K562 (cell line): ENCODE data around the gene ASCL2. TPM values are rescaled to one million over a fixed set of nuclear protein-coding genes. Genes with fewer than 3 reads are reported as not detected.

ENCODE experiments used
- ATAC-seq: fragments of 200-7000 bp; cut with Tn5 transposase; 3 replicates; pipeline ENCODE4 v1.9.1; 2020; ENCODE audit warnings: moderate library complexity
- BruUV-seq: library from RNA; stranded (reverse); fragments of 400-500 nt; replicated peaks from 2 replicates; lab custom pipeline; 2021; lab: Mats Ljungman, UMichigan
- CTCF ChIA-PET: fragments of 300-600 bp; formaldehyde crosslinking; extraction: SDS; loops from one replicate; lab custom pipeline; 2021; ENCODE audit warnings: low intra/inter-chr PET ratio; lab: Yijun Ruan, JAX
- POLR2A ChIA-PET: fragments of 300-600, 350-650 bp; sonication (Branson Sonifier 250); formaldehyde crosslinking; extraction: SDS; loops from one replicate; lab custom pipeline; 2021; ENCODE audit warnings: antibody characterized with exemption, inconsistent platforms; lab: Yijun Ruan, JAX
- DNase-seq, 4 experiments: peaks; one replicate each; pipeline versions ENCODE4 v3.0.0 to v3.0.0-alpha.2; 2011 to 2018; ENCODE audit warnings: low spot score in 3 of 4, mixed read lengths in 3 of 4; ENCODE audit errors: extremely low read depth in 1 of 4
- FAIRE-seq: peaks from 2 replicates; lab custom pipeline; 2011; peaks lifted over from hg19 to GRCh38; lab: Jason Lieb, UNC
- H2AFZ ChIP-seq: 2 replicates; pipeline ENCODE4 v1.6.0; 2011; ENCODE audit warnings: low read depth, low read length, control low read depth, inconsistent platforms
- H3K27ac ChIP-seq: fragments of 200-600 bp; 3 replicates; pipeline ENCODE4 v1.8.0; 2011; ENCODE audit warnings: low read depth, mild to moderate bottlenecking, control low read depth, inconsistent platforms, low read length, moderate library complexity, mixed read lengths; ENCODE audit errors: extremely low read depth
- H3K27me3 ChIP-seq, 2 experiments: fragments of 300-600 bp in 1 of 2; 2 replicates in 1 of 2; 3 replicates in 1 of 2; pipeline versions ENCODE4 v1.6.0 to v1.8.0; 2011; ENCODE audit warnings: inconsistent platforms in 2 of 2, low read length in 2 of 2, mild to moderate bottlenecking in 1 of 2, mixed read lengths in 1 of 2, moderate library complexity in 1 of 2; ENCODE audit not compliant: control insufficient read depth in 2 of 2, insufficient read depth in 2 of 2
- H3K36me3 ChIP-seq: fragments of 300-600 bp; 3 replicates; pipeline ENCODE4 v1.8.0; 2011; ENCODE audit warnings: mild to moderate bottlenecking, low read length, inconsistent platforms; ENCODE audit not compliant: control insufficient read depth, insufficient read depth
- H3K4me1 ChIP-seq, 2 experiments: fragments of 200-600 bp in 1 of 2; replicated peaks in 1 of 2; 2 replicates in 1 of 2; 3 replicates in 1 of 2; pipeline versions ENCODE4 v1.5.1 to v1.8.0; 2011; ENCODE audit warnings: inconsistent platforms in 2 of 2, low read length in 2 of 2, mild to moderate bottlenecking in 1 of 2, mixed read lengths in 1 of 2, moderate library complexity in 1 of 2; ENCODE audit not compliant: control insufficient read depth in 2 of 2, insufficient read depth in 2 of 2
- H3K4me2 ChIP-seq: 2 replicates; pipeline ENCODE4 v1.6.1; 2011; ENCODE audit warnings: low read length, control low read depth, inconsistent platforms, mixed read lengths; ENCODE audit not compliant: insufficient read depth
- H3K4me3 ChIP-seq: fragments of 200-600 bp; sonication (generic), shearing (Covaris generic); 2 replicates; pipeline ENCODE4 v1.5.1; 2016; ENCODE audit warnings: control low read depth, inconsistent platforms
- H3K79me2 ChIP-seq: fragments of 200-600 bp; 3 replicates; pipeline ENCODE4 v1.8.0; 2011; ENCODE audit warnings: low read length, inconsistent platforms; ENCODE audit not compliant: control insufficient read depth, insufficient read depth
- H3K9ac ChIP-seq, 2 experiments: 2 replicates each; pipeline versions ENCODE4 v1.6.0 to v1.6.1; 2011; ENCODE audit warnings: low read depth in 2 of 2, low read length in 2 of 2, control low read depth in 1 of 2, inconsistent platforms in 1 of 2, mild to moderate bottlenecking in 1 of 2, mixed read lengths in 1 of 2; ENCODE audit not compliant: insufficient read depth in 1 of 2
- H3K9me1 ChIP-seq: one replicate; pipeline ENCODE4 v1.6.0; 2011; ENCODE audit warnings: inconsistent platforms, mild to moderate bottlenecking, low read length, moderate library complexity; ENCODE audit not compliant: control insufficient read depth, insufficient read depth
- H3K9me3 ChIP-seq: replicated peaks from 2 replicates; pipeline ENCODE4 v1.5.1; 2011; ENCODE audit warnings: low read depth, low read length, inconsistent platforms; ENCODE audit not compliant: control insufficient read depth, insufficient read depth
- H4K20me1 ChIP-seq: replicated peaks from 2 replicates; pipeline ENCODE4 v1.6.1; 2011; ENCODE audit warnings: low read length, inconsistent platforms, mixed read lengths; ENCODE audit not compliant: control insufficient read depth, insufficient read depth
- CUX1 ChIP-seq: fragments of 200-800 bp; sonication (Bioruptor generic); IDR thresholded peaks from 2 replicates; pipeline ENCODE4 v1.6.1; 2016; ENCODE audit warnings: missing genetic modification characterization, missing compliant biosample characterization
- FOXK2 ChIP-seq, 2 experiments: fragments of 450-650 bp; IDR thresholded peaks in 1 of 2; conservative IDR thresholded peaks in 1 of 2; 2 replicates each; pipeline ENCODE4 v1.6.1; 2016; ENCODE audit warnings: low read depth in 2 of 2, mild to moderate bottlenecking in 1 of 2
- HBP1 ChIP-seq: fragments of 450-650 bp; formaldehyde crosslinking; IDR thresholded peaks from 2 replicates; pipeline ENCODE4 v1.4.0; 2022; ENCODE audit warnings: missing genetic modification characterization
- HLTF ChIP-seq: fragments of 450-650 bp; IDR thresholded peaks from 2 replicates; pipeline ENCODE4 v1.6.1; 2016
- NUFIP1 ChIP-seq: fragments of 450-650 bp; IDR thresholded peaks from 2 replicates; pipeline ENCODE4 v1.6.1; 2018; ENCODE audit not compliant: partially characterized antibody
- TRIM28 ChIP-seq: fragments of 450-650 bp; IDR thresholded peaks from 2 replicates; pipeline ENCODE4 v1.6.1; 2017
- ZNF165 ChIP-seq: fragments of 250-450 bp; sonication (Bioruptor Pico); IDR thresholded peaks from 2 replicates; pipeline ENCODE4 v1.4.0; 2020; ENCODE audit warnings: borderline replicate concordance
- ZNF232 ChIP-seq: sonication (generic); formaldehyde crosslinking; IDR thresholded peaks from 2 replicates; pipeline ENCODE4 v1.8.0; 2022; ENCODE audit warnings: mild to moderate bottlenecking, missing genetic modification reagents
- ZNF507 ChIP-seq: conservative IDR thresholded peaks from 2 replicates; pipeline ENCODE4 v1.6.1; 2017; ENCODE audit warnings: missing genetic modification characterization, missing compliant biosample characterization
- ZNF740 ChIP-seq, 3 experiments: fragments of 200-800 bp in 1 of 3; sonication (Bioruptor generic) in 1 of 3; sonication (generic) in 1 of 3; formaldehyde crosslinking in 1 of 3; IDR thresholded peaks; 2 replicates each; pipeline versions ENCODE4 v1.6.1 to v1.8.0; 2016 to 2022; ENCODE audit warnings: mild to moderate bottlenecking in 2 of 3, missing compliant biosample characterization in 2 of 3, missing genetic modification characterization in 2 of 3, missing genetic modification reagents in 1 of 3
- ZSCAN29 ChIP-seq: fragments of 450-650 bp; IDR thresholded peaks from 2 replicates; pipeline ENCODE4 v1.6.1; 2017
- WGBS: fragments of 100-300 bp; shearing (Covaris generic); methylation state at CpG from one replicate; pipeline ENCODE4 v1.1.6; 2016; ENCODE audit warnings: low coverage, mixed read lengths; ENCODE audit not compliant: insufficient coverage; ENCODE audit errors: missing lambda C conversion rate; 5-methylcytosine and 5-hydroxymethylcytosine counted together
- in situ Hi-C: fragments of 300-500 bp; cut with MboI; formaldehyde crosslinking; loops from 4 replicates; pipeline ENCODE4 v1.15.0; 2018; ENCODE audit warnings: inconsistent platforms, mixed read lengths
- intact Hi-C: fragments of 100-400 bp; cut with micrococcal nuclease; formaldehyde crosslinking; loops from 2 replicates; pipeline ENCODE4 v1.14.2; 2022
- polyA plus RNA-seq, 8 experiments: library from polyadenylated mRNA; depleted of rRNA in 4 of 8; stranded (reverse) in 5 of 8; unstranded in 3 of 8; fragments of >200 nt; fragmentation: Nextera tagmentation in 2 of 8; fragmentation: Illumina TruSeq in 1 of 8; extraction: Ambion mirVana in 2 of 8; extraction: Trizol in 1 of 8; gene quantifications; 2 replicates each; pipeline versions ENCODE4 v1.2.1 to v1.2.3, GENCODE V29; 2011 to 2014; ENCODE audit warnings: inconsistent platforms in 1 of 8, missing spikeins in 1 of 8
- total RNA-seq, 7 experiments: library from RNA; depleted of rRNA in 6 of 7; stranded (reverse); fragments of >200 nt in 6 of 7; fragmentation: Illumina TruSeq in 2 of 7; extraction: Trizol in 2 of 7; gene quantifications; 2 replicates each; pipeline versions ENCODE4 v1.2.1 to v1.2.3, GENCODE V29; 2011 to 2021; ENCODE audit warnings: low replicate concordance in 1 of 7
- TF ChIP-seq, protein P1 (sequence below): sonication (generic); formaldehyde crosslinking; IDR thresholded peaks from 2 replicates; pipeline ENCODE4 v1.8.1; 2022; ENCODE audit warnings: missing genetic modification reagents

Gene ASCL2
- total and polyA plus RNA-seq, 9 of the 15 experiments (the other 6 are each of a cell fraction or from before 2014, with no cell fraction given), result 0.11 to 1.4 (median 0.36) TPM; not detected in 2

DNA sequence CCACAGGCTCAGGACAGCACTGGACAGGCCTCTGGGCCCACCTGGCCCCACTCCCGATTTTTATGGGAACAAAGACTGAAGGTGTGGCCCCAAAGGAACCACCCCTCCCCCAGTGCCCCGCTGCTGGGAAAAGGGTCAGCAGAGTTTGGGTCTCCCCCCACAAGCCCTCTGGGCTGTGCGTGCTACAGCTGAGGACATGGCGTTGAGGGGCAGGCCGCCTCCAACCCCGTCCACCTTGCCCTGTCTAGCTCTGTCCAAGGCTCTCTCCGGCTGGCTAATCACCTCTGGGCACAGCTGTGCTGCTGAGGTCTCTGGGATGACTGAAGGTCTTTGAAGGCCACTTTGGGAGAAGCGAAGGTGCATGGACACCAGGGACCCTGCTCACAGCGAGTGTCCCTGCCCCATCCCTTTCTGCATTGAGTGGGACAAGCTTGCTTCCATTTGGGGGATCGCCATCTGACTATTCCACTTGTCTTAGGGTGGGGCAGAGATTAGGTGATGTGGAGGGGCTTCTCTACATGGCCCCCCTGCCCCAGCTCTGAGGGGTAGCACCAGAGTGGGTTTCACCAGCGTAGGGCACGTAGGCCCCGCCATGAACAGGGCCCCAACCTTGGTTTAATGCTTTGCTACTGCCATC is 6.5 kb downstream of the ASCL2 start:
- Histone ChIP-seq H3K27ac (no peak overlapping the region), H3K4me2 (no peak overlapping the region), H3K79me2 (no peaks in the 10 kb centered on the region), H4K20me1 (peaks cover 16% of the 10 kb centered on the region; the same call in 1 of the 2 replicates), H3K4me1 (peaks cover 8 to 48% of the 10 kb centered on the region in 2 experiments; a peak in 4 of 5 replicates), H3K27me3 (peaks cover 16 to 91% of the 10 kb centered on the region in 2 experiments; a peak in 4 of 5 replicates), H3K9me3 (no peaks in the 10 kb centered on the region), H3K9me1 (no peaks in the 10 kb centered on the region), H3K36me3 (no peaks in the 10 kb centered on the region), H3K4me3 (no peak overlapping the region), H3K9ac (no peak overlapping the region), H2AFZ (no peak overlapping the region)
- no TSS peak for BruUV-seq
- CTCF ChIA-PET, result no interaction called here
- POLR2A ChIA-PET, result interaction anchor here (0.6 kb wide), 2 partner anchors 34 to 57 kb away, joined by 3 read pairs; no protein-coding TSS in a partner anchor
- in situ Hi-C loops, result no loop called here
- no peak for FAIRE-seq
- intact Hi-C loops, result no loop called here
- ATAC-seq, result no peak
- DNase-seq, result peak in 1 of 4 experiments; percentile 4
- WGBS, result 9% methylated on average over 13 of the region's 13 CpGs
- TF ChIP-seq, protein P1, sequence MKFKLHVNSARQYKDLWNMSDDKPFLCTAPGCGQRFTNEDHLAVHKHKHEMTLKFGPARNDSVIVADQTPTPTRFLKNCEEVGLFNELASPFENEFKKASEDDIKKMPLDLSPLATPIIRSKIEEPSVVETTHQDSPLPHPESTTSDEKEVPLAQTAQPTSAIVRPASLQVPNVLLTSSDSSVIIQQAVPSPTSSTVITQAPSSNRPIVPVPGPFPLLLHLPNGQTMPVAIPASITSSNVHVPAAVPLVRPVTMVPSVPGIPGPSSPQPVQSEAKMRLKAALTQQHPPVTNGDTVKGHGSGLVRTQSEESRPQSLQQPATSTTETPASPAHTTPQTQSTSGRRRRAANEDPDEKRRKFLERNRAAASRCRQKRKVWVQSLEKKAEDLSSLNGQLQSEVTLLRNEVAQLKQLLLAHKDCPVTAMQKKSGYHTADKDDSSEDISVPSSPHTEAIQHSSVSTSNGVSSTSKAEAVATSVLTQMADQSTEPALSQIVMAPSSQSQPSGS (CRISPR knock-in tag), result no peak
- TF ChIP-seq TRIM28 (no peak), ZNF232 (CRISPR knock-in tag) (no peak), ZNF740 (CRISPR knock-in tag; IDR thresholded peaks at IDR 0.05) (no peak), ZNF740 (tag; IDR thresholded peaks at IDR 0.05) (no peak), ZSCAN29 (no peak), ZNF165 (CRISPR knock-in tag) (no peak), HBP1 (CRISPR knock-in tag) (no peak), NUFIP1 (no peak), FOXK2 (conservative IDR thresholded peaks at IDR 0.05 in 1 of 2, IDR thresholded peaks at IDR 0.05 in 1 of 2; ENCODE audit: low read depth in 2 of 2) (no peak), HLTF (no peak), CUX1 (CRISPR knock-in tag) (no peak), ZNF507 (tag) (no peak)
